Uterus (tissue), 2 donors: Measurements from ENCODE around the gene LYST.

Experiments
- POLR2A ChIP-seq, 2 donors: fragments of 450-650 bp; IDR thresholded peaks; one replicate each; pipeline ENCODE4 v1.6.1; 2016; ENCODE audit warnings: antibody characterized with exemption in 2 of 2, mild to moderate bottlenecking in 1 of 2, moderate library complexity in 1 of 2
- TF ChIP-seq, protein P1 (sequence below), 4 experiments: fragments of 200-600 bp in 2 of 4; fragments of 450-650 bp in 2 of 4; sonication (generic) in 2 of 4; IDR thresholded peaks; one replicate each; pipeline ENCODE4 v1.5.1; 2016 to 2019; ENCODE audit warnings: antibody characterized with exemption in 4 of 4, mild to moderate bottlenecking in 2 of 4, moderate library complexity in 1 of 4

DNA sequence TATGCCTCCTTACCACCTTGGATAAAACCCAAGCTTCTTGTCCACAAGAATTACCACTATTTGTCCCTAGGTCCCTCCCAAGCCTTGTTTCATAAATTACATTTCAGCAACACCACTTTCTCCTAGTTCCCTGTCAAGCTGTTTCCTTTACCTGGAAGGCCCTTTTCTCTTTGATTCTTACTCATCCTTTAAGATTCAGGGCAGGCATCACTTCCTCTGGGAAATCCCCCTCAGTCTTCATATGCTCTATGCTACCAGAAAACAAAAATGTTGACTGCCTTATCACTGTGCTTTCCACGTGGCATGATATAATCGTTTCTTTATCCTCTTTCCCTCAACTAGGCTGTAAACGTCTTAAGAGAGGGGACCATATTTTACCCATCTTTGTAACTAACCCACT lies 102.7 kb downstream of the LYST start:
- TF ChIP-seq POLR2A (IDR thresholded peaks at IDR 0.05): no peak
- TF ChIP-seq, protein P1, sequence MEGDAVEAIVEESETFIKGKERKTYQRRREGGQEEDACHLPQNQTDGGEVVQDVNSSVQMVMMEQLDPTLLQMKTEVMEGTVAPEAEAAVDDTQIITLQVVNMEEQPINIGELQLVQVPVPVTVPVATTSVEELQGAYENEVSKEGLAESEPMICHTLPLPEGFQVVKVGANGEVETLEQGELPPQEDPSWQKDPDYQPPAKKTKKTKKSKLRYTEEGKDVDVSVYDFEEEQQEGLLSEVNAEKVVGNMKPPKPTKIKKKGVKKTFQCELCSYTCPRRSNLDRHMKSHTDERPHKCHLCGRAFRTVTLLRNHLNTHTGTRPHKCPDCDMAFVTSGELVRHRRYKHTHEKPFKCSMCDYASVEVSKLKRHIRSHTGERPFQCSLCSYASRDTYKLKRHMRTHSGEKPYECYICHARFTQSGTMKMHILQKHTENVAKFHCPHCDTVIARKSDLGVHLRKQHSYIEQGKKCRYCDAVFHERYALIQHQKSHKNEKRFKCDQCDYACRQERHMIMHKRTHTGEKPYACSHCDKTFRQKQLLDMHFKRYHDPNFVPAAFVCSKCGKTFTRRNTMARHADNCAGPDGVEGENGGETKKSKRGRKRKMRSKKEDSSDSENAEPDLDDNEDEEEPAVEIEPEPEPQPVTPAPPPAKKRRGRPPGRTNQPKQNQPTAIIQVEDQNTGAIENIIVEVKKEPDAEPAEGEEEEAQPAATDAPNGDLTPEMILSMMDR (IDR thresholded peaks at IDR 0.05): no peak
